Measurements from ENCODE around the gene TBR1.

Gene TBR1

DNA sequence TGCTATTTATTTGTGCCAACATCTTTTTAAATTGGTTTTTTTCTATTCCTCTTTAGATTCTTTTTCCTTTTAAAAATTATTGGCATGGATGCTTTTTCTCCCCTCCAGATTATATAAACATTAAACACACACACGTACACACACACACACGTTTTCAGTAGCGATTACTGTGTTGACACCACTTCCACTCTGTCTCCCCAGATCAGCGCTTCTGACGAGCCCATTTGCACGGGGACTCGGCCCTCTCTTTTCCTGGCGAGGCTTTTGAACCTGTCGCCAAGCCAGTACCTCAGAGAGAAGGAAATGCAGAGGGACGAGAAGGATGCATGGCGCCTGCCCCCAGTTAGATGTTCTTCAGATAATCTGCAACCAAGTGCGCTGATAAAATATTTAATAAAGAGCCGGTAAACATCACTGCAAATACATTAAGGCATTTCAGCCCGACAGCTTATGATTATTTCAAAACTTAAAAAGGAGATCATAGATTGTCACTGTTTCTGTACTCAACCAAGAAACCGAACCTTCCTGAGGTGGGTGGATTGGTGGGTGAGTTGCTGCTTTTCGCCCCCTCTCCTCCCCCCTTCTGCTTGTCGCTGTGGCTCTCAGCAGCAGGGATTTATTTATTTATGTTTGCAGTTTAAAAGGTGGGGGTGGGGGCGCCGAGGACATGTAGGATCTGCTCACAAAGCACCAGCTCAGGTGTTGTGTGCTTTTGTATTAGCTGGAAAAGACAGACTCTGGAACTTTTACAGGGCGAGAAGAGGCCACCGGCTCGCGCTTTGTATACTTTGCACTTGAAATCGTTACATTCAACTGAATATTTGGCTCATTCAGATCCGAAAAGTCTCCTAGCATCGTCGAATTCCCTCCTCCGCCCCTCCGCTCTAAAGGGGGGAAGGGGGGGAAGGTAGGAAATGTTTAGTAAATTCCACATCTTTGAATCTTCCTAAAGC, 787 bp upstream of the TBR1 start:
- DNase-seq, result no peak

DNA sequence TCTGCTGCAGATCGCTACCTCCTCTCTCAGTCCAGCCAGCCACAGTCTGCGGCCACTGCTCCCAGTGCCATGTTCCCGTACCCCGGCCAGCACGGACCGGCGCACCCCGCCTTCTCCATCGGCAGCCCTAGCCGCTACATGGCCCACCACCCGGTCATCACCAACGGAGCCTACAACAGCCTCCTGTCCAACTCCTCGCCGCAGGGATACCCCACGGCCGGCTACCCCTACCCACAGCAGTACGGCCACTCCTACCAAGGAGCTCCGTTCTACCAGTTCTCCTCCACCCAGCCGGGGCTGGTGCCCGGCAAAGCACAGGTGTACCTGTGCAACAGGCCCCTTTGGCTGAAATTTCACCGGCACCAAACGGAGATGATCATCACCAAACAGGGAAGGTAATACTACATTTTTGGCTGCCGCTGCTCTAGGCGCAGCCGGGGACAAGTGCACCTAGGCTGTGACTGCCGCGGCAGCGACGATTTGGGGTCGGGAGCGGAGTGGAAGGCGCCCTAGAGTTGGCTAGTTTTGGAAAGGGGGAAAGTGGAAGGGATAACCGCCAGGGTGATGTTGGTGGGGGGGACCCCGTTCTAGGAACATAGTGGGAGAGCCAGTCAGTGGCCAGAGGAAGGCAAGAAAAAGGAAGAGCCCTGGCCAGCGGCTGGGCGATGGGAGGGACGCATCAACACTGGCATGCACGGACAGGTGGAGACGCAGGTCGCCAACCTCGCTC, 776 bp downstream of the TBR1 start:
- no peak for DNase-seq

DNA sequence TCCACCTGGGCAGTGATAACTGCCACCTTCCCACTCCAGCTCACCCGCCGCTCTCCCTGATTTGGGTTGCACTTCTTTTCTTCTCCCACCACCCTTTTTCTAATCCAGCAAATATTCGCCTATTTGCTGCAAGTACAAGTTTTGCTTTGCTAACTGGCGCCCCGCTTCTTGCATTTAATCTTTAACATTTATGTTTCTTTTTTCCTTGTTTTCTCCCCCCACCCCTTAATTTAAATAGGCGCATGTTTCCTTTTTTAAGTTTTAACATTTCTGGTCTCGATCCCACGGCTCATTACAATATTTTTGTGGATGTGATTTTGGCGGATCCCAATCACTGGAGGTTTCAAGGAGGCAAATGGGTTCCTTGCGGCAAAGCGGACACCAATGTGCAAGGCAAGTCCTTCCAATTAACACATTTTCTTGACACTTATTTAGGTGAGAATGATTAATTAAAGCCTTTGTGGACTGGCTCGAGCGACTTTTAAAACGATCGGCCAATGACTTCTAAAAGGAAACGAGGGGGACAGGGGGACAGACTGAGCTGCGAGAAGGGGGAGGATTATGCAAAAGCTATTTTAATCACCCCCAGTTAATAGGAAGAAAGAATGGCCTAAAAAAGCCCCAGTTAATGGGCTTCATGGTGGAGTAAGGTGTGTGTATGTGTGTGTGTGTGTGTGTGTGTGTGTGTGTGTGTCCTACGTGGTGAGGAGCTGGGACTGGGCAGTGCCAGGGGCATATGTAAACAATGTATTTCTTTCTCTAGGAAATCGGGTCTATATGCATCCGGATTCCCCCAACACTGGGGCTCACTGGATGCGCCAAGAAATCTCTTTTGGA, 1.6 kb downstream of the TBR1 start:
- DNase-seq, result no peak

DNA sequence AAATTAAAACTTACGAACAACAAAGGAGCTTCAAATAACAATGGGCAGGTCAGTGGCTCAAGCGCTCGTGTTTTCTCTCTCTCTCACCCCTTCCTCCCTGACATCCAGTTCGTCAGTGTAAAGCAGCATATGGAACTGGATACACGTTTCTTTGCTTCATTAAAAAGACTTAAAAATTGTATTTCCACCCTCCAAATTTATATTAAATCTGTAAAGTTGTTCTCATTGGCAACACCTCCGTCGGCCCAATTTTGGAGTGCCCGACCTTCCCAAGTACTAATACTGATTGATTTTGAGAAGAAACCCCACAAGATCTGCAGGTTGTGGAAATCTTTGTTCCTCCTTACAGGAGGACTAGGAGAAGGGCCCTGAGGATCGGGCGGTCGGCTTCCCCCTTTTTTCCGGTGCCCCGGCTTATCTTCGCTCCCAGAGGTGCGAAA, 2.2 kb downstream of the TBR1 start:
- DNase-seq, result no peak

DNA sequence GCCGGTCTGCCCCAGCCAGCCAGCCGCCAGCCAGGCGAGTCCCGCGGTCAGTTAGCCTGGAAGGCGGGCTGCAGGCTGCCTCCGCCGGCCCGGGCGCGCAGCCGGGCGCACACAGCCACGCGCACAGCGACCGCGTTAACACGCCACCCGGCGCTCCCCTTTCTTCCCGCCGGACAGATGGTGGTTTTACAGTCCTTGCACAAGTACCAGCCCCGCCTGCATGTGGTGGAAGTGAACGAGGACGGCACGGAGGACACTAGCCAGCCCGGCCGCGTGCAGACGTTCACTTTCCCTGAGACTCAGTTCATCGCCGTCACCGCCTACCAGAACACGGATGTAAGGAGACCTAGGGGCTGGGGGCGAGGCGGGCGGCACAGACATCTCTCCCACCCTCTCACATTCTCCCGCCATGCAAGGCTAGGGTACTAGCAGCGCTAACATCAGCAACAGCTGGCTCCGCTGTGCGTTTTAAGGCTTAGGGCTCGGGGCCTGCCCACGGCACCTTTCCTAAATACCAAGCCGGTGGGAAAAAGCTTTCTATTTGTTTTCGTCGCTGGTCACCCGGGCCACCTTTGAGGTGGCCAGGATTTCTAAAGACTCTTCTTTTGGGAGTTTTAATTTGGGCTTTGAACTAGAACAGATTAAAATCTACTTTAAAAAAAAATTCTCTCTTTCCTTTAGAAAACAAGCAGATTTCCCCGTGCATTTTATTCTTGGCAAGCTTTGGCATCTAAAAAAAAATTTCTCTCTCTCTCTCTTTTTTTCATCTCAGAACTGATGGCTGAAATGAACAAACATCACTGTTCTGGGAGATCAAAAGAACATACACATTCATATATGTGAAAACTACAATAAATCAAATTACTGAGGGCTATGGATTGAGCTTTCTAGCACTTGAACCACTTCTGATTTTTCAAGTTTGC, 2.9 kb downstream of the TBR1 start:
- no peak for DNase-seq

DNA sequence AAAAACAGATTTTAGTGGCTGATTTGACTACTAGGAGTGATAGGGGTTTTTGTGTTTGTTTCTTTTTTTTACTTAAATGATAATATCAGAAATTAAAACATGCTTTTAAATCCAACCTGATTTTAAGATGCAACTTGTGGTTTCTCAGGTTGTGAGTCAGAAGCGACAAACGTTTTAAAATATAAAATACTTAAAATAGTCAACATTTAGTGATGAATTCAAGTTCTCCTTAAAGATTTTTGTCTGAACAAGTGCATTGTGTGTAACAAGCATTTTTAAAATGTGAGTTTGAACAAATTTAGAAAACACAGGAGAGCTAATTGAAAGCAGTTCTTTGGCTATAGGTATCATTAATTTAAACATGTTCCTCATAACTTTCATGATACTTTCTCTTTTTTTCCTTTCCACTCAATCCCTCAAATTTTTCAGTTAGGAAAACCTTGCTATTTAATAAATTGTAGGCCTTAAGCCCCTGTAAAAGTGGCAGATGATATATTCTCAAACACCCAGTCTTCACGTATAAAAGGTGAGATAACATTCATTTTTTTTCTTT, 3.6 kb downstream of the TBR1 start:
- DNase-seq, result no peak

DNA sequence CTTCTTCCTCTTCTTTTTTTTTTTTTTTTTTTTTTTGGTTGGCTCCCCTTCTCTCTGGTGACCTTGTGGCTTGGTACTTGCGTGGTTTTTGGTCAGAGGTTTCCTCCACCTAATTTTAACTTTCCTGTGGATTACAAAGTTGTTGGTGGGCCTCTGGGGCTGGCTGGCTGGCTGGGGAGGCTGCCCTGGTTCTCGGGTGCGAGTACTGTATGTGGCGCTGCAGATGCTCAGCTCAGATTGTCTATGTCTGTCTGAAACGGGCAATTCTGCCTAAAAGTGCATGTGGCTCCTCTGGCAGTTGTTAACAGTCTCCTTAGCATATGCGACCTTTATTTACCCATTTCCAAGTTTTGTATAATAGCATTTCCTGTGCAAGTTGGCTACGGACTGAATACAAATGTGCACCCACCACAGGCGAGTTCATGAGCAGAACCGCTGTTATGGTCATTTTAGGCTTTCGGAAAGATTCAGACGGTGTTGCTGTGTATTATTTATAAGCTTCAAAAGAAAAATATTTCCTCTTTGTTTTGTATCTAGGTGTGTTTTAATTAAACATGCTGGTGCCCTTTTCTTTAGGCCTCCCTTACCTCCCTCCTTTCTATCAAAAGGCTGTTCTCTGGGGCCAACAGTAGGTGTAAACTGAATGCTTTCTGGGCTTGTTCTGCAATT, 4.4 kb downstream of the TBR1 start:
- no peak for DNase-seq

DNA sequence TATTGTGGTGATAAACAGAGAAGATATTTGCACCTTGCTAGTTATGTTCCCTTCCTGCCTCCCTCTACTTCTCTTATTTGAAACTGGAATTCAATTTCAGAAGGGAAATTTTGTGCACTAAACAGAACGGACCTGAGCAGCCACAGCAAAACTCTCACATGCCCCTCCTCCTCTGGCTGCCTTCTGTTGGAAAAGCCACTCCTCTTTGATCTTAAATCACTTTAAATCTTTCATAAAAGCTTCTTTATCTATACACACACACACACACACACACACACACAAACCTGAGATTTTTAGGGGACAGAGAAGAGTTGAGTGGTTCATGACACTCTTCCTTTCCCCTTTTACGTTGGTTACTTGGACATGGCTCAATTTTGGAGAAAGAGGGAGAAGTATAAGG, 5.6 kb downstream of the TBR1 start:
- no peak for DNase-seq

DNA sequence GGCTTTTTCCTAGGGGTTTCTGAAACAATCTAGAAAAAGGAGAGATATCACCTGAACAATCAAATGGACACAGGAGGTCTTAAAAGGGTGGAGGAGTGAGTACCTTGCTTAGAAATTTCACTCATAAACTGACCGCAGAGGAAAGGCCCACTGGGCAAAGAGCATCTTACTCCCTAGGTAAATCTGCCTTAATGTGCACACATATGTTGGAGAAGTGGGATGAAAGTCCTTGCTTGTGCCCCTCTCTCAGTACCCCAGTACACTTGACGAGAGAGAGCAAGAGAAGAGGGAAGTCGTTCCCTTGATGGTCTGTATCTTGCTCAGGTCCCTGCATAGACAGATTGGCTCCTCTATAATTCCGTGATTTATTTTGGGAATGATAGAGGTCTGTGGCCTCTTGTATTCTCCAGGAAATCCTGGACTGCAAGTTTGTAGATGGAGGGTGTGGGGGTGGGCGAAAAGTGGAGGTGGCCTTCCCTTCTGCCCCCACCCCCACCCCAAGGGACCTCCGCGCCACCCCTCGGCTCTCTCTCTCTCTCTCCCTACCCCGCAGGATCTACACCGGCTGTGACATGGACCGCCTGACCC, 6.8 kb downstream of the TBR1 start:
- DNase-seq, result no peak

DNA sequence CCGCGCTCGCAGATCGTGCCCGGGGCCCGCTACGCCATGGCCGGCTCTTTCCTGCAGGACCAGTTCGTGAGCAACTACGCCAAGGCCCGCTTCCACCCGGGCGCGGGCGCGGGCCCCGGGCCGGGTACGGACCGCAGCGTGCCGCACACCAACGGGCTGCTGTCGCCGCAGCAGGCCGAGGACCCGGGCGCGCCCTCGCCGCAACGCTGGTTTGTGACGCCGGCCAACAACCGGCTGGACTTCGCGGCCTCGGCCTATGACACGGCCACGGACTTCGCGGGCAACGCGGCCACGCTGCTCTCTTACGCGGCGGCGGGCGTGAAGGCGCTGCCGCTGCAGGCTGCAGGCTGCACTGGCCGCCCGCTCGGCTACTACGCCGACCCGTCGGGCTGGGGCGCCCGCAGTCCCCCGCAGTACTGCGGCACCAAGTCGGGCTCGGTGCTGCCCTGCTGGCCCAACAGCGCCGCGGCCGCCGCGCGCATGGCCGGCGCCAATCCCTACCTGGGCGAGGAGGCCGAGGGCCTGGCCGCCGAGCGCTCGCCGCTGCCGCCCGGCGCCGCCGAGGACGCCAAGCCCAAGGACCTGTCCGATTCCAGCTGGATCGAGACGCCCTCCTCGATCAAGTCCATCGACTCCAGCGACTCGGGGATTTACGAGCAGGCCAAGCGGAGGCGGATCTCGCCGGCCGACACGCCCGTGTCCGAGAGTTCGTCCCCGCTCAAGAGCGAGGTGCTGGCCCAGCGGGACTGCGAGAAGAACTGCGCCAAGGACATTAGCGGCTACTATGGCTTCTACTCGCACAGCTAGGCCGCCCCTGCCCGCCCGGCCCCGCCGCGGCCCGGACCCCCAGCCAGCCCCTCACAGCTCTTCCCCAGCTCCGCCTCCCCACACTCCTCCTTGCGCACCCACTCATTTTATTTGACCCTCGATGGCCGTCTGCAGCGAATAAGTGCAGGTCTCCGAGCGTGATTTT, 7.6 kb downstream of the TBR1 start:
- DNase-seq, result no peak

DNA sequence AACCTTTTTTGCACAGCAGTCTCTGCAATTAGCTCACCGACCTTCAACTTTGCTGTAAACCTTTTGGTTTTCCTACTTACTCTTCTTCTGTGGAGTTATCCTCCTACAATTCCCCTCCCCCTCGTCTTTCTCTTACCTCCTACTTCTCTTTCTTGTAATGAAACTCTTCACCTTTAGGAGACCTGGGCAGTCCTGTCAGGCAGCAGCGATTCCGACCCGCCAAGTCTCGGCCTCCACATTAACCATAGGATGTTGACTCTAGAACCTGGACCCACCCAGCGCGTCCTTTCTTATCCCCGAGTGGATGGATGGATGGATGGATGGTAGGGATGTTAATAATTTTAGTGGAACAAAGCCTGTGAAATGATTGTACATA, 8.3 kb downstream of the TBR1 start:
- no peak for DNase-seq

DNA sequence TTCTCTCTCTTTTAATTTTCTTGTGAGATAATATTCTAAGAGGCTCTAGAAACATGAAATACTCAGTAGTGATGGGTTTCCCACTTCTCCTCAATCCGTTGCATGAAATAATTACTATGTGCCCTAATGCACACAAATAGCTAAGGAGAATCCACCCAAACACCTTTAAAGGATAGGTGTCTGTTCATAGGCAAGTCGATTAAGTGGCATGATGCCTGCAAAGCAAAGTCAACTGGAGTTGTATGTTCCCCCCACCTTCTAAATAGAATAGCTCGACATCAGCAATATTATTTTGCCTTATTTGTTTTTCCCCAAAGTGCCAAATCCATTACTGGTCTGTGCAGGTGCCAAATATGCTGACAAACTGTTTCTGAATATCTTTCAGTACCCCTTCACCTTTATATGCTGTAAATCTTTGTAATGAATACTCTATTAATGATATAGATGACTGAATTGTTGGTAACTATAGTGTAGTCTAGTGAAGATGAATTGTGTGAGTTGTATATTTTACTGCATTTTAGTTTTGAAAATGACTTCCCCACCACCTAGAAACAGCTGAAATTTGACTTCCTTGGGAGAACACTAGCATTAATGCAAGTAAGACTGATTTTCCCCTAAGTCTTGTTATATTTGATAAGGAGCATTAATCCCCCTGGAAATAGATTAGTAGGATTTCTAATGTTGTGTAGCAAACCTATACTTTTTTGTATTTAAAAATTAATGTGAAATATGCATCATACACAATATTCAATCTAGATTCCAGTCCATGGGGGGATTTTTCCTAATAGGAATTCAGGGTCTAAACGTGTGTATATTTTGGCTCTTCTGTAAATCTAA, 9.0 kb downstream of the TBR1 start:
- no peak for DNase-seq

DNA sequence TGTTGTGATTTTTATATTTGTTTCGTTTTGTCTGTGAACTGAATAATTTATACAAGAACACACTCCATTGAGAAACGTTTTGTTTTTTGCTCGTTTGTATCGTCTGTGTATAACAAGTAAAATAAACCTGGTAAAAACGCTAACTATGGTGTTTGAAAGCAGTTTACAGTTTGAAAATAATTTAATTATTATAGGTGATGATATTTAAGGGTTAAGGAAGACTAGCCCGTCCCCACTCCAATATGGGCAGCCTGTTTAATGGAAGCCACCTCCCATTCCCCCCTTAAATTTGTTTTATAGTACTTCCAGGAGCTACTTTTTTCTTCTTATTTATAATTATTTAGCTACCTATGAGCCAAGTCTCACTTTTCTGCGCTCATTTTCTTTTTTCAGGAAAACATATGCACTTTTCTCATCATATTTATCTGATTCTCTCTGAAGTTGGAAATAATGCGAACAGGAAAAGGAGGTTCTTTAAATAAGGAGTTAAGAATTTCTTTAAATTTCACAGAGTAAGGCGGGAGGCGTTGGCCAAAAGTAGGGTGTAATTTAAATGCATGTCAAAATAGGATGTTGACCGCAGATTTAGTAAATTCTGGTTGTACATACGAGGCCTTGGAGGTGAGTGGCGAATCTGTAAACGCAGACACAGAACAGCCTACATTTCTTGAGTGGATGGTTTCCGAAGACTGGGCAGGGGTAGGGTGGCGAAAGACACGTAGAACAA, 9.8 kb downstream of the TBR1 start:
- DNase-seq, result no peak

DNA sequence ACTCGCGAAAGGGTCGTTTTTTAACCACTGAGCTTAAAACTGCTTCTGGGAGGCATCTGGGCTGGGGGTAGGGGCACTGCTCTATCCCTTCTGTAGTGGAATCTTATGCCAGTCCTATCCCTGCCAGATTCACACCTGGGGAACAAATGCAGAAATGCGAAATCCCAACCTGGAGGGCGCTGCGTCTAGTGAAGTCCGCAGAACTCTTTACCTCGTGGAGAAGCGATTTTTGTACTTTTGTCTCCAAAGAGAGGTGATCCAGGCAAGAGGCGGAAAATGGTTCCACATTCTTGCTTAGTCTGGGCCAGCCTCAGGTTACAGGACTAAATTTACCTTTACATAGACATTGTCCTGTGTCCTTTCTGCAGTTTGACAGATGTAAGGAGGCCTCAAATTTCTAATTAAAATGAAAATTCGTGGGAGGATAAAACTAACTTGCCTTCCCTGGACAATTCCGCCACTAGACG, 10.4 kb downstream of the TBR1 start:
- no peak for DNase-seq

DNA sequence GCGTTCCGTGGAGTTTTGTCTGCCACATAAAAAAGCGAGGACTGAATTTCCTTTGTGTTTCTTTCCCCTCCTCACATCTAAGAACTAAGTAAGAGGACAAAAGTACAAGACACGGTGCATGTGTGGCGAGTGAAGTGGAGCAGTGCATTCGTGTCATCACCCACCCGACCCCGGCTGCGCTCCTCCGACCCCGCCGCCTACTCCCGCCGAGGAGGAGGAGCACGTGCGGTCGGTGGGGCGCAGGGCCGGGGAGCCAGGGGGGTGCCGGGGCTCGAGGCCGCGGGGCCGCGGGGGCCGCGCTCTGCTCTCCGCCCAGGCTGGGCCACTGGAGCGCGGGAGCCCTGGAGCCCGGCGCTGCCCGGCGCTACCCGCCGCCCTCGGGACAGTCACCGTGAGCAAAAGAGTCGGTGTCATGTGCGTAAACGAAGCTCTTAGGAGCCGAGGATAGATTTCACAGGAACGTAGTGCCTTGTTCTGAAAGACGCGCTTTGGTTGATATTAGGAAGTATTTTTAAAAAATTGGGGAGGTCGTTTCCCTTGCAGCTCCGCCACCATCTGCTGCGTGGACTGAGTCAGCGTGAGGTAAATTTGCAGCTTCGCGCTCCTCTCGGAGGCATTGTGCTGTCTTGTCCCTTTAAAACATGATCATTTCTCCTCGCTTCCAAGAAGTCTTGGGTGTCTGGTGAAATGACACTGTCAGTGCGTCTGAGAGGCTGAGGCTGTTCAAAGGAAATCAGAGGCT, 11.0 kb downstream of the TBR1 start:
- DNase-seq, result no peak

DNA sequence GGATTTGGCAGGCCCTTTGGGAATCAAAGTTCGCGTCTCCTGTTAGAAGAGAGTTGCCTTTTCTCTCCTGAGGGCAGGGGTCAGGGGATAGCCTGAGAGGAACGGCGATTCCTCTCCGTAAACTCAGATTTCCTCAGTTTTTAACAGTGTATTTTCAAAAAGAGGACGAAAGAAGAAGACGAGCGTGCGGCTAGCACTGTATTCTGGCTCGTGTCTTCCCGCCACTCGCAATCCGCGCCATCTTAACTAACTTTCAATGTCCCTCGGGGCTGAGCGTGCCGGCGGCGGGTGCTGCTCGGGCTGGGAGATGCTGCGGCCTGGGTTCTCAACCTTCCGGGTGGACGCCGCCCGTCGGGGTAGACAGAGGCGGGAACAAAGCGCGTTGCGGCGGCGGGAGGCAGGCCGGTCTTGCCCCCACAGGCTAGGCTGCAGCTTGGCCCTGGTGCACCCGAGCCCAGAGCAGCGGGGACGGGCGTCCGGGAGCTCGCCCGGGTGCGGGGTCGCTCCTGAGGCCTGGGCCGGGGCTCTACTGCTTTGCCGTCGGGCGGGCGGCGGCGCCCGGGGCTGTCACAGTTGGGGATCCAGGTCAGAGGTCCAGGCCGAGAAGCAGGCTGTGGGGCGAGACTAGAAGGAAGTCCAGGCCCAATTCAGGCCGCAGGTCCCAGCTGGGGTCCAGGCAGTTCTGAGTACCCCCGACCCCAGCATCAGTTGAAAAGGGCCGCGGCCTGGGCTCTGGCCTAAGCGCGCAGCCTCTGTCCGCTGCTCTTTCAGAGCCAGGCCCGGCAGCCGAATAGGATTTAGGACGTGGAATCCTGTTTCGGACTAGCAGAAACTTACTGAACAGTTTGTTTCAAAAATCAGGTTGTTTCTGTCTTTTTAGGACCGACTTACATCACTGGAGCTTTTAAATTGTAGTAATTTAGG, 11.8 kb downstream of the TBR1 start:
- no peak for DNase-seq

All from stimulated activated CD4-positive, alpha-beta T cell treated with anti-CD3 and anti-CD28 coated beads, Interleukin-2, amount 100 ng/mL, for 48 hours (primary cell).